GM21515 (cell line): ENCODE measurements around the gene PPP1R13B.

ENCODE experiments used
- ATAC-seq: cut with Tn5 transposase; IDR thresholded peaks from one replicate; pipeline ENCODE4 v1.9.1; 2021; ENCODE audit not compliant: unreplicated experiment

PPP1R13B gene

DNA sequence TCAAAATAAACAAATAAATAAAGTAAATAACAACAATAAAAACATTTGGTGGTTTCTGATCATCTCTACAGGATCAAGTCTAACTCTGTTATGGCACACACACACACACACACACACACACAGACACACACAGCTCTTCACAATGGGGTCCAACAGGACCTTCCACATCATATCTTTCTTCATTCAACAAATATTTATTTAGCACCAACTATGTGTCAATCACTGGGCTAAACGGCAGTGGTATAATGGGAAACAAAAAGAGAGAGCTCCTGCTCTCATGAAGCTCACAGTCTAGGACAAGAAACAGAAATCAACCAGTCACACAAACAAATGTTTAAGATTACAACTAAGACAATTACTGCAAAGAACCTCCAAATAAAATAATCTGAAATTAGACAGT lies 9.3 kb downstream of the PPP1R13B start:
- ATAC-seq: no peak

DNA sequence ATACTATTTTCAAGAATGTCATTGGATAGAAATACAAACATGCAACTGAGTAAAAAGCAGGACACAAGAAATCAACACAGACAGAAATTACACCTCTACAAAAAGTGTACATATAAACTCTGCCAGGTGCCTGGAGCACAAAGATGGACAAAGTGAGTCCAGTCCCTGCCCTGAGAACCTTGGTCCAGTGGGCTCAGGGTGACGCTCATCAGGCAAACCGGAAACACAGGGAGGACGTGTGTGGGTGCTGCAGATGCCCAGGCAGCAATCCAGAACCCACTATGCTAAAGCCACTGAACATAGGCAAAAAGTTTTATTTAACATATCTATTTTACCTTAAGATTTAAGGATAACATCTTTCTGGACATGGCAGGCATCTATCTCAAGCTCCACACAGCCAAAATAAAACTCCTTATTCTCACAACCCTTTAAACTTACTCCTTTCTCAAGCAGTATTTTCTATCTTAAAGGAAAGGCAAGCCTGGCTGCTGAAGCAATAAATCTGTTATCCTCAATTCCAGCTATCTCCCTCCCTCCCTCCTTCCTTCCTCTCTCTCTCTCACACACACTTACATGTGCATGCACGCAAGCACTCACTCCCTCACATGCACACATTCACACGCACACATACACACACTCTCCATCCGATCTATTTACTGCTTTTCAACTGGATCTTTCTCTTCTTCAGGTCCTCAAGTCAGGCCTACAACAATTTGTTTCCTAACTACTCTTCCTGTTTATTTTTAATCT lies 10.2 kb downstream of the PPP1R13B start:
- ATAC-seq: no peak

DNA sequence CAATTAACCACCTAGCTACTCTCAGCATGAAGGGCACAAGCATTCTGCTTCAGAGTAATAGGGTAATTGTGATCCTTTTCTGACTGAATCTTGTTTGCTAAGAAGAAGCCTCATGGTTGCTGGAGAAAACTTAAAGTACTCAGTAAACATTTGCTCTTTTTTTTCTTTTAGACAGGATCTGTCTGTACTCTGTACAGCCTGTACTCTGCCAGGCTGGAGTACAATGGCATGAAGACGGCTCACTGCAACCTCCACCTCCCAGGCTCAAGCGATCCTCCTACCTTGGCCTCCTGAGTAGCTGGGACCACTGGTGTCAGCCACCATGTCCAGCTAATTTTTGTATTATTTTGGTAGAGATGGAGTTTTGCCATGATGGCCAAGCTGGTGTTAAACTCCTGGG lies 12.4 kb downstream of the PPP1R13B start:
- ATAC-seq: no peak

DNA sequence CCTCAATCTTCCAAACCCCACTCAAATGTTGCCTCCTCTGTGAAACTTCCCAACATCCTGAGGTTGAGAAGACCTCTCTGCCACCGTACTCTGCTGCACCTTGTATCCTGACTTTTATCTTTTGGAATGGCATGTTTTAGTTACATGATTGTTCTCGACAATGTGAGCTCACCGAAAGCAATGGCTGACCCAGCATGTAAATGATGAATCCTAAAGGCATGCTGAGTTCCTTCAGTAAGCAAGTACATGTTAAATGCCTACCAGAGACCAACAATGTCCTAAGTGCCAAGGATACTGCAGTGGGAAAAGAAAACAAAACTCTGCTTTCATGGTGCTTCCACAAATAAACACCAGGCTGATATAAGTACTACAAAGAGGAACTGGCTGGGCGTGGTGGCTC lies 13.7 kb downstream of the PPP1R13B start:
- no peak for ATAC-seq

DNA sequence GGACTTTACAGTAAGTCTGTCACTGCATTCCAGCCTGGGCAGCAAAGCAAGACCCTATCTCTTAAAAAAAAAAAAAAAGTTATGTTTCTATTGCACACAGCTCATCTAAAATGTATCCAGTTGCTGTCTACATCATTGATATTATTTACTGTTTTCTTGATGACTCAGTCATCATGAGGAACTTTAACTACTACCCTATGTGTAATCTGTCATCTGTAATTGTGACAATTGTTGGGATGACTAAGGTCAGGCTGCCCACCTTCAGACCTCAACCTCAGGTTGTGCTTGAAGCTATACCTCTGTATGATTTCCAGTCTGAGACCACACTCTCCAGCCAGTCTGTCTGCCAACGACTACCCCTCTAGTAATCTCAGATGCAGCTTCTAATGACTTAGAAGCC lies 15.3 kb downstream of the PPP1R13B start:
- ATAC-seq: no peak

DNA sequence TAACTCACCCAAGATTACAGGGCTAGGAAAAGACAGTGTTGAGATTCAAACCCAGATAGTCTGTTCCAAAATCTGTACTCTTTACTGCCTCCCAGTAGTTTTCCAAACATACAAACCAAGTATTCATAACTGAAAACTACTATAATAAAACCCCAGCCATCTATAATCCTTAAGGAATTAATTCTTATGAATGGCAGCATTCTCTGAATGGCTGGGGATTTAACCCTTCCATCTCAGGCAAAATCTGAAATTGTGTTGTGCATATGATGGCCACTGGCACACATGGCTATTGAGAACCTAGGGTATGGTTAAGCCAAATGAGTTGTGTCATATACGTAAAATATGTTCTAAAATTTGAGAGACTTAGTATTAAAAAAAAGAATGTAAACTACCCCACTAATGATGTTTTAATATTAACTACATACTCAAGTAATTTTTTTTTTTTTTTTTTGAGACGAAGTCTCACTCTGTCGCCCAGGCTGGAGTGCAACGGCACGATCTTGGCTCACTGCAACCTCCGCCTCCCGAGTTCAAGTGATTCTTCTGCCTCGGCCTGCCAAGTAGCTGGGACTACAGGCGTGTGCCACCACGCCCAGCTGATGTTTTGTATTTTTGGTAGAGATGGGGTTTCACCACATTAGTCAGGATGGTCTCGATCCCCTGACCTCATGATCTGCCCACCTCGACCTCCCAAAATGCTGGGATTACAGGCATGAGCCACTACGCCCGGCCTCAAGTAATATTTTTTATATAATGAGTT lies 16.7 kb downstream of the PPP1R13B start:
- no peak for ATAC-seq

DNA sequence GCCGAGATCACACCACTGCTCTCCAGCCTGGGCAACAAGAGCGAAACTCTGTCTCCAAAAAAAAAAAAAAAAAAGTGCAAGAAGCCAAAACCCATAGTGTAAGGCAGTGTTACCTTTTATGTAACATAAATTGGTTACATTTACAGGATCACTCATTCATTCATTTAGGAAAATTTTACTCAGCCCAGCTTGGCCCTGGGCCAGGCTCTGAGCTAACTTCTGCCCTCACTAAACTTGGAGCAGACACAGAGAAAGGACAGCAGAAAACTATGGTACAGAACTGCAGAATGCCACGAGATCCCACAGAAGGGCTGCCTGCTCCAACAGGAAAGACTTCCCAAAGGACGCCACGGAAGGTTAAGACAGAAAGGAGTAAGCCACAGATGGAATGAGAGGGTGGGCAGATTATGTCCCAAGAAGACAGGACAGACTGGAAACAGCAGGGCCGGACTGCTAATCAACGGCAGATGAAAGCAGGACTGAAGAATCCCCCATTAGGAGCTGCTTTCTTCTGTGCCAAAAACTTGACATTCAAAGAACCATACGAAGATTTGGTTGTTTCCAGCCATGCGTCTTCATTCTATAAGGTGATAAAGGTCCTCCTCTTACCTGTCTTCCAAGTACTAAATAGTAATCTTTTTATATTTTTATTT lies 18.9 kb downstream of the PPP1R13B start:
- ATAC-seq: no peak

DNA sequence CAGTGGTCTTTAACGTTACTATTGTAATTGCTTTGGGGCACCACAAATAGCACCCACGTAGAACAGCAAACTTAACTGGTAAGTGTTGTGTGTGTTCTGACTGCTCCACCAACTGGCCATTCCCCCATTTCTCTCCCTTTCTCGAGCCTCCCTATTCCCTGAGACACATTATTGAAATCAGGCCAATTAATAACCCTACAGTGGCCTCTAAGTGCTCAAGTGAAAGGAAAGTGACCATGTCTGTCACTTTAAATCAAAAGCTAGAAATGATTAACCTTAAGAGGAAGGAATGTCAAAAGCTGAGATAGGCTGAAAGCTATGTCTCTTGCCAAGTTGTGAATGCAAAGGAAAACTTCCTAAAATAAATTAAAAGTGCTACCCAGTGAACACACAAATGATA lies 22.3 kb downstream of the PPP1R13B start:
- ATAC-seq: no peak

DNA sequence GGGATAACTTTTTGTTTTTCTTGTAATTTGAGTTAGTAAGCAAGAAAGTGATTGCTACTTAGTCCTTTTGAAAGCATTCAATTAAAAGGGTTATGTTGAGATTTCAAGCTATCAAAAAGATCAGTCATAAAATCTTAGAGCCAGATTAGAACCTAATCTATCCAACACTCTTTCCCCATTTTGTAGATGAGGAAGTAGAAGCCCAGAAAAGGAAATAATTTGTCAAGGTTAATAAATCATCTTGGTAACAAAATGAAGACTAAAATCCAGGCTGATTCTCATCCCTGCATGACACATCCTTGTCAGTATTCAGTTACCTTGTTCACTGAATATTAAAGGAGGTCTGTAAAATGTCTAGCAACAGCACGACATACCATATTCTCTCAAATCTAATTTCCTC lies 26.5 kb downstream of the PPP1R13B start:
- ATAC-seq: no peak

DNA sequence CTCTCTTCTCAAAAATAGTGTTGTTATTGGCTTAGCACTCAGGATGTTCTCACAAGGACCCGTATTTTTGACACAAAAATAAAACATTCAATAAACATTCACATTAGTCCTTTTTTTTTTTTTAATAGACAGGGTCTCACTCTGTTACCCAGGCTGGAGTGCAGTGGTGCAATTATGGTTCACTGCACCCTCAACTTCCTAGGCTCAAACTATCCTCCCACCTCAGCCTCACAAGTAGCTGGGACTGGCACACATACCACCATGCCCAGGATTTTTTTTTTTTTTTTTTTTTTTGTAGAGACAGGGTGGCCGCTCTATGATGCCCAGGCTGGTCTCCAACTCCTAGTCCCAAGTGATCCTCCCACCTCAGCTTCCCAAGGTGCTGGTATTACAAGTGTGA lies 27.0 kb downstream of the PPP1R13B start:
- no peak for ATAC-seq

DNA sequence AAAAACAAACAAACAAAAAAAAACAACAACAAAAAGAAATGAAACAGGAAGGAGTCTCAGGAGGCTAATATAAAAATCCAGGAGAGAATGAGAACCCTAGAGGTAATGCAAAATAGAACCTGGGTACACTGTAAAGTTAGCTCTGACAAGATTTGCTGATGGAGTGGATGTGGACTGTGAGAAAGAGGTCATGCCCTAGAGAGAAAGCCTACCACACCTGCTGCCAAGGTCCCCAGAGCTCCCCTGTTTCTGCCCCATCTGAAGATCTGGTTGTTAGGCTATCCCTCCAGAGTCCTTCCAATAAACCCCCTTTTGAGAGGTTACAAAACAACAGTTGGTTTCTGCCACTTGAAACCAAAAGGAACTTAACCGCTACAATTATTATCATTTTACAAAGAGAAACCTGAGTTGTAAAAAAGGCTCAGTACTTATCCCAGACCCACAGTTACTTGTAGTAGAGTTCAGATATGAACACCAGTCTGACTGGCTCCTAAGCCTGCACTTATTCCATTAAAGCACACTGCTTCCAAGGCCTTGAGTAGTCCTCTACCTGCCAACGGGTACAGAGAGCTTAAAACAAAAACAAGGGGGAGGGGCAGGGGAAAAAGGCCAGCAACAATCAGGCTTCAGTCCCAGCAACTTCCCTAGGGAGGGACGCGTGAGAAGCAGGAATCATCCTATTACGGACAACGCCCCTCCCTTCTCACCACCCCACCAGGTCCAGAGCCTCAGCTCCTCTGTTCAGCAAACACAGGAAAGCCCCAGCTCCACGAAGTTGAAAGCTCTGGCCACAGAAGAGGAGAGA lies 27.7 kb downstream of the PPP1R13B start:
- no peak for ATAC-seq

DNA sequence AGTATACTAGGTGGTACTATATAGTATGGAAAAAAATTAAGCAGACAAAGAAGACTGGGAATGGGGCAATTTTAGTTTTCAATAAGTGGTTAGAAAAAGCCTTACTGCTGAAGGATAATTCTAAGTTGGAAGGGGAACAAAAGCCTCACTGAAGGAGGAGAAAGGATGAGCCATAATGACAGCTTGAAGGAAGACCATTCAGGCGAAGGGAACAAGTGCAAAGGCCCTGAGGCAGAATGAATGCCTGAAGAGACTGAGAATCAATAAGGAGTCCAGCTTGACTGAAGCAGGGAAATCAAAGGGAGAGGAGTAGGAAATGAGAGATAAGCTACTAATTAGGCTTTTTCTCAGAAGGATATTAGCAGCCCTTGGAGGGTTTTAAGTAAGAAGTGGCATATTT lies 28.5 kb downstream of the PPP1R13B start:
- ATAC-seq: no peak

DNA sequence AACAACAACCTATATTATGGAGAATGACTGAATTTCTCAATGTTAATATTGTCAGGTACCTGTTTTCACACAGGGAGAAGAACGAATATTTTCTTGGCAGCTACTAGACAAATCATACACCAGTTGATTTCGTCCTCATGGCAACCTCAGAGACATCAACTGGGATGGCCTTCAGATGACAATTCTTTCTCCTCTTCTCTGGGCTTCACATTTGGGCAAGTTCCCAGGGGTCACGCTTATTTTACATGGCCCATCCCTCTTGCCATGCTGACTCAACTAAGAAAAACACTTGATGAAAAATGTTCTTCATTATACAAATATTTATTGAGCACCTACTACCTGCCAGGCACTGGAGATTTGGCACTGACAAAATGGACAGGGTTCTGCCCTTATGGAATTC lies 29.0 kb downstream of the PPP1R13B start:
- ATAC-seq: no peak

DNA sequence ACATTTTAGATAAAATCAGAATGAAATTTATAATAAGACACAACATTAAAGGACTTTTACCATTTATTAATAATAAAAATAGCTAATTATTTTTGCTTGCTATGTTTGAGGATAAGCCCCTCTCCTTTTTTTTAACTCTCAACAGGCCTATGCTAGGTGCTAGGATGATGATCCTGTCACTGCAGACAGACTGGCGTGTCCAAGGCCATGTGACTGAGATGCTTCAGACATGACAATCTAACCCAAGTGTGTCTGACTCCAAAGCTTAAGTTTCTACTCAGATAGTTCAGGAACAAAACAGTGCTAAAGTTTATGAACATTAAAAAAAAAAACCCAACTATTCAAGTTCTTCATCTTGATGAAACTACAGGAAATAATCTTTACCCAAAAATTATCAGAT lies 29.8 kb downstream of the PPP1R13B start:
- no peak for ATAC-seq

DNA sequence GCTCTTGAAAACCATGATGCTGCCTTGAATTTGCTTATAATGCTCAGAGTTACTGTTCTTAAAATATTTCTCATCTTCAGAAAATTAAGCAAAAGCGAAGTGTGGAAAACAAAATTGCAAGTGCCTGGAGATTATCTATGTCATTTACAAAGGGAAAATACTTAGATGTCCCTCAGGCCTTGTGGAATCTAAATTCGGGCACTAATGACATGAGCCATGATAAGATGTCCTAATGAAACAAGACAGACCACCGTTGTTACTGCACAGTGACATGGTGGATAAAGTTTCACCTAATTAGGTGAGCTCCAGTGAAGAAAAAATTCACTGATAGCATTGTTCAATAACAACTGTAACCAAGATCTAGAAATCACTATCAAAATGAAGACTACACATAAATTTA lies 30.4 kb downstream of the PPP1R13B start:
- no peak for ATAC-seq

DNA sequence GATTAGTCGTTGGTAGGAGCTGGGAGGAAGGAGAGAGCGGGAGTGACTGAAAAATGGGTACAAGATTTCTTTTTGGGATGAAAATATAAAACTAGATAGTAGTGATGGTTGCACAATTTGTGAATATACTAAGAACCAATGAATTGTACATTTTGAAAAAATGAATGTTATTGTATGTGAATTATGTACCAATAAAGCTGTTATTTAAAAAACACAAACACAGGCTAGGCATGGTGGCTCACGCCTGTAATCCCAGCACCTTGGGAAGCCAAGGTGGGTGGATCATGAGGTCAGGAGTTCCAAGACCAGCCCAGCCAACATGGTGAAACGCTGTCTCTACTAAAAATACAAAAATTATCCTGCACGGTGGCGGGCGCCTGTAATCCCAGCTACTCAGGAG lies 32.1 kb downstream of the PPP1R13B start:
- no peak for ATAC-seq

DNA sequence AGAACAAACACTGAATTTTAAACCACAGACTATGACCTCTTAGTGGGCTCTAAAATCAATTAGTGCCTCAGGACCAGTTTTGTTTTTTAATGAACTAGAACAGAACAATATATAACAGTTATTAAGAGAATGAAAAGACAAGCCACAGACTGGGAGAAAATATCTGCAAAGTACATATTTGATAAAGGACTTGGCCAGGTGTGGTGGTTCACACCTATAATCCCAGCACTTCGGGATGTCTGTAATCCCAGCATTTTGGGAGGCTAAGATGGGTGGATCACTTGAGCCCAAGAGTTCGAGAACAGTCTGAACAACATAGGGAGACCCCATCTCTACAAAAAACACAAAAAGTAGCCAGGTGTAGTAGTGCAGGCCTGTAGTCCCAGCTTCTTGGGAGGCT lies 36.2 kb downstream of the PPP1R13B start:
- no peak for ATAC-seq

DNA sequence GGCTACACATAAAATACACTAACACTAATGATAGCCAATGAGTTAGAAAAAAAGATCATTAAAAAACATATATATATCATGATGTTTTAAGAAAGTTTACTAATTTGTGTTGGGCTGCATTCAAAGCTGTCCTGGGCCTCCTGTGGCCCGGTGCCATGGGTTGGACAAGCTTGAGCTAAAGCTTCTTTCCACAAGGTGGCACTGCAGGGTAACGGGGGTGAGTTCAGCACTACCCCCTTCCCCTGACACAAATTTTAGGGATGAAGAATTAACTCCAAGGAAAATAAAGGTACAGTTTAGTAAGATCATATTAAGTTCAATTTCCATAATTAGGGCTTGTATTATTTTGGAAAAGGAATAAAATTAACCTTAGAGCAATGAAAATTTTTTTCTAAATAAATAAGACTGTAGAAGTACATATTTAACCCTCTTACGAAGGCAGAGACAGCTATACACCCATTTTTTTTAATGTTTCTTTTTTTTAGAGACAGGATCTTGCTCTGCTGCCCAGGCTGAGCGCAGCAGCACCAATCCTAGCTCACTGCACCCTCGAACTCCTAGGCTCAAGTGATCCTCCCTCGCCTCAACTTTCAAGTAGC lies 38.9 kb downstream of the PPP1R13B start:
- no peak for ATAC-seq

DNA sequence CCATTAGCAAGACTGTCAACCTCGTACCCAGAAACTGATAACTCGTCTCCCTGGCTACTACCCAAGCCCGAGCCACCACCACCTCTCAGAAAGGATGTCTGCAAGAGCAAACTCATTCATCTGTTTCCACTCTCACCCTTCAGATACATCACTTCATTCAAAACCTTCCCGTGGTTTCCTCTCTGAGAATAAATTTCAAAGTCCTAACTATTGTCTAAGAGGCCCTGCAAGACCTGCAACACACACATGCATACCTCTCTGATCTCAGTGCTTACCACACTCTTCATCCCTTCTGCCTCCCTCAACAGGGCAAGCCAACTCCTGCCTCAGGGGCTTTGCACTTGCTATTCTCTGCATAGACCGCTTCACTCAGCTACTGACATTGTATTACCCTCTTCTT lies 40.6 kb downstream of the PPP1R13B start:
- no peak for ATAC-seq

DNA sequence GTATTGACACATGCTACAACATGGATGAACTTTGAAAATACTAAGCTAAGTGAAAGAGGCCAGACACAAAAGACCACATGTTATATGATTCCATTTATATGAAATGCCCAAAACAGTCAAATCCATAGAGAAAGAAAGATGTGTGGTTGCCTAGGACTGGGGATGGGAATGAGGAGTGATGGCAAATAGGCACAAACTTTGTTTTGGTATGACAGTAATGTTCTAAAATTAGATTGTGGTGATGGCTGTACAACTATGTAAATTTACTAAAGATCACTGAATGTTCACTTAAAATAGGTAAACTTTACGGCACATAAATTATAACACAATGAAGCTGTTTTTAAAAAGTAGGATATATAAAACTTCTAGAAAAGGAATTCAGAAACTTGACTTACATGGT lies 41.7 kb downstream of the PPP1R13B start:
- no peak for ATAC-seq

DNA sequence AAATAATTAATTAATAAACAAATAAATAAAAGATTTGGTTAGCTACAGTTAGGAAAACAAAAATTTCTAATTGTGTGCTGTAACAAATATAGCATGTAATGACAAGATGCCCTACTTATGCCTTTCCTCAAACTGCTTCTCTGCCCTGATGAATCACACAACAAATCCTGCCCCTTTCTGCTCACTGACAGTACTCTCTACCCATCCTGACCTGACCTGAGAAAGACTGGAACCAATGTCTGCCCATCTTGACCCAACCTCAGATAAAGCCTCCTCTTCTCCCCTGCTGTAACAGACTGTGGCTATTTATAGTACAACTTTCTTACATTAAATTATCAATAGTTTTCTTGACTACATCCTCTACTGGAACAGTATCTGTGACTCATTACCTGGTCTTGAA lies 43.7 kb downstream of the PPP1R13B start:
- no peak for ATAC-seq
